Endothelial cell of umbilical vein (primary cell): ENCODE data around the gene INTS7.
"Not testable (repeated sequence)": the region's sequence is repeated elsewhere in the genome, so short reads cannot be mapped to it uniquely, and the experiment has no call there.

ENCODE experiments used
- EZH2 ChIP-seq: IDR thresholded peaks from 2 replicates; pipeline ENCODE4 v1.6.1; 2012; ENCODE audit warnings: borderline replicate concordance, low read depth, mild to moderate bottlenecking, moderate library complexity, low read length, inconsistent platforms; ENCODE audit not compliant: severe bottlenecking
- GATA2 ChIP-seq: IDR thresholded peaks from 2 replicates; pipeline ENCODE4 v1.7.0; 2011; ENCODE audit warnings: low read depth, mild to moderate bottlenecking, moderate library complexity, mixed read lengths, low read length; ENCODE audit not compliant: insufficient read length, insufficient read depth
- JUN ChIP-seq: IDR thresholded peaks from 2 replicates; pipeline ENCODE4 v1.6.1; 2011; ENCODE audit warnings: borderline replicate concordance, low read depth; ENCODE audit not compliant: insufficient read length, insufficient read depth
- MYC ChIP-seq: IDR thresholded peaks from one replicate; pipeline ENCODE4 v1.6.1; 2011; ENCODE audit warnings: mild to moderate bottlenecking, low read depth, low read length
- POLR2A ChIP-seq: IDR thresholded peaks from 2 replicates; pipeline ENCODE4 v1.6.1; 2012; ENCODE audit warnings: low read depth, mild to moderate bottlenecking, control low read depth, low read length
- POLR2AphosphoS5 ChIP-seq: IDR thresholded peaks from 2 replicates; pipeline ENCODE4 v1.6.1; 2012; ENCODE audit warnings: low read depth, mild to moderate bottlenecking, control low read depth, low read length, moderate library complexity; ENCODE audit not compliant: insufficient read depth
- TF ChIP-seq, protein P1 (sequence below): IDR thresholded peaks from 2 replicates; pipeline ENCODE4 v1.6.1; 2011; ENCODE audit not compliant: insufficient read depth, insufficient read length
- TF ChIP-seq, protein P2 (sequence below), 2 donors: IDR thresholded peaks; 1 replicate in 1 of 2; 2 replicates in 1 of 2; pipeline ENCODE4 v1.5.1; 2011; ENCODE audit warnings: low read length in 2 of 2, mild to moderate bottlenecking in 2 of 2, moderate library complexity in 2 of 2, control low read depth in 1 of 2, inconsistent platforms in 1 of 2, low read depth in 1 of 2; ENCODE audit not compliant: insufficient read depth in 1 of 2; ENCODE audit errors: extremely low read depth in 1 of 2

DNA sequence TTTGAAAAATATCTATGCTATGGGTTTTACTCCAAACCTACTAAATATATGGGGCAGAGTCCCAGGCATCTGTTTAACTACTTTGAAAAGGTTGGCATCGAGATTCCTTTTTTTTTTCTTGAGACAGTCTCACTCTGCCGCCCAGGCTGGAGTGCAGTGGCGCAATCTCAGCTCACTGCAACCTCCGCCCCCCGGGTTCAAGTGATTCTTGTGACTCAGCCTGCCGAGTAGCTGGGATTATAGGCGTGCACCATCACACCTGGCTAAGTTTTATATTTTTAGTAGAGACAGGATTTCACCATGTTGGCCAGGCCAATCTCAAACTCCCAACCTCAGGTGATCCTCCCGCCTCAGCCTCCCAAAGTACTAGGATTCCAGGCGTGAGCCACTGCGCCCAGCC, 7.6 kb downstream of the INTS7 start:
- TF ChIP-seq, protein P1, sequence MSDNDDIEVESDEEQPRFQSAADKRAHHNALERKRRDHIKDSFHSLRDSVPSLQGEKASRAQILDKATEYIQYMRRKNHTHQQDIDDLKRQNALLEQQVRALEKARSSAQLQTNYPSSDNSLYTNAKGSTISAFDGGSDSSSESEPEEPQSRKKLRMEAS: not testable (repeated sequence)
- TF ChIP-seq, protein P2, sequence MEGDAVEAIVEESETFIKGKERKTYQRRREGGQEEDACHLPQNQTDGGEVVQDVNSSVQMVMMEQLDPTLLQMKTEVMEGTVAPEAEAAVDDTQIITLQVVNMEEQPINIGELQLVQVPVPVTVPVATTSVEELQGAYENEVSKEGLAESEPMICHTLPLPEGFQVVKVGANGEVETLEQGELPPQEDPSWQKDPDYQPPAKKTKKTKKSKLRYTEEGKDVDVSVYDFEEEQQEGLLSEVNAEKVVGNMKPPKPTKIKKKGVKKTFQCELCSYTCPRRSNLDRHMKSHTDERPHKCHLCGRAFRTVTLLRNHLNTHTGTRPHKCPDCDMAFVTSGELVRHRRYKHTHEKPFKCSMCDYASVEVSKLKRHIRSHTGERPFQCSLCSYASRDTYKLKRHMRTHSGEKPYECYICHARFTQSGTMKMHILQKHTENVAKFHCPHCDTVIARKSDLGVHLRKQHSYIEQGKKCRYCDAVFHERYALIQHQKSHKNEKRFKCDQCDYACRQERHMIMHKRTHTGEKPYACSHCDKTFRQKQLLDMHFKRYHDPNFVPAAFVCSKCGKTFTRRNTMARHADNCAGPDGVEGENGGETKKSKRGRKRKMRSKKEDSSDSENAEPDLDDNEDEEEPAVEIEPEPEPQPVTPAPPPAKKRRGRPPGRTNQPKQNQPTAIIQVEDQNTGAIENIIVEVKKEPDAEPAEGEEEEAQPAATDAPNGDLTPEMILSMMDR (IDR thresholded peaks at IDR 0.05; ENCODE audit: extremely low read depth in 1 of 2, insufficient read depth in 1 of 2, low read depth in 1 of 2, low read length in 2 of 2): not testable (repeated sequence)
- TF ChIP-seq POLR2AphosphoS5, EZH2, POLR2A, GATA2, MYC, JUN: not testable (repeated sequence)
